ENCODE results near the gene MTHFD2.
"Not testable (repeated sequence)": the region's sequence is repeated elsewhere in the genome, so short reads cannot be mapped to it uniquely, and the experiment has no call there.

MTHFD2 gene

GRCh38 chr2:74198461-74199274, at the start of gene MTHFD2:
MTHFD2 (plus strand) TSS chr2:74198615; CDS start chr2:74198642, 27 bp downstream.
- DNase-seq = peak; percentile 92

- DNase-seq = no peak
Measured at GRCh38 chr2:74149247-74149525, 49.2 kb upstream of the MTHFD2 start.

- no peak for DNase-seq
Measured at GRCh38 chr2:74149570-74150319, 48.7 kb upstream of the MTHFD2 start.

- DNase-seq = no peak
Measured at GRCh38 chr2:74152954-74153353, 45.5 kb upstream of the MTHFD2 start.

GRCh38 chr2:74155830-74156229, 42.6 kb upstream of the MTHFD2 start:
- DNase-seq = no peak

- DNase-seq = no peak
Measured at GRCh38 chr2:74162951-74163350, 35.5 kb upstream of the MTHFD2 start.

GRCh38 chr2:74164761-74165160, 33.7 kb upstream of the MTHFD2 start:
- DNase-seq = no peak

- no peak for DNase-seq
Measured at GRCh38 chr2:74168739-74169138, 29.7 kb upstream of the MTHFD2 start.

GRCh38 chr2:74174909-74175308, 23.5 kb upstream of the MTHFD2 start:
- no peak for DNase-seq

GRCh38 chr2:74177696-74178095, 20.7 kb upstream of the MTHFD2 start:
- no peak for DNase-seq

- peak; percentile 99 for DNase-seq
Measured at GRCh38 chr2:74178211-74179062, 20.0 kb upstream of the MTHFD2 start, which contains the start of gene MOB1A. MOB1A (minus strand) TSS chr2:74178879; CDS start chr2:74178674, 205 bp downstream.

- no peak for DNase-seq
Measured at GRCh38 chr2:74179063-74179865, 19.2 kb upstream of the MTHFD2 start.

GRCh38 chr2:74181739-74182138, 16.7 kb upstream of the MTHFD2 start:
- DNase-seq = no peak

GRCh38 chr2:74183878-74184277, 14.5 kb upstream of the MTHFD2 start:
- no peak for DNase-seq

GRCh38 chr2:74186038-74186437, 12.4 kb upstream of the MTHFD2 start:
- no peak for DNase-seq

GRCh38 chr2:74186706-74187105, 11.7 kb upstream of the MTHFD2 start:
- not testable (repeated sequence) for DNase-seq

GRCh38 chr2:74188018-74188601, 10.3 kb upstream of the MTHFD2 start:
- DNase-seq = no peak

GRCh38 chr2:74188696-74189095, 9.7 kb upstream of the MTHFD2 start:
- DNase-seq = no peak

- no peak for DNase-seq
Measured at GRCh38 chr2:74191596-74192380, 6.6 kb upstream of the MTHFD2 start.

- no peak for DNase-seq
Measured at GRCh38 chr2:74194799-74195198, 3.6 kb upstream of the MTHFD2 start.

- no peak for DNase-seq
Measured at GRCh38 chr2:74197049-74197448, 1.4 kb upstream of the MTHFD2 start.

Measured in NCI-H2107 (cell line).